RWPE2 (cell line): Measurements from ENCODE around the gene NUDT13.

ENCODE experiments used
- ATAC-seq: fragments of 200-7000 bp; cut with Tn5 transposase; 3 replicates; pipeline ENCODE4 v1.9.1; 2021; ENCODE audit warnings: low read depth
- DNase-seq: peaks from one replicate; pipeline ENCODE4 v3.0.0-alpha.2; 2020; ENCODE audit warnings: low spot score
- H3K27ac ChIP-seq: fragments of 450-650 bp; 2 replicates; pipeline ENCODE4 v1.5.1; 2017; ENCODE audit warnings: mild to moderate bottlenecking; ENCODE audit not compliant: poor library complexity, severe bottlenecking
- H3K27me3 ChIP-seq: fragments of 250-450 bp; sonication (Bioruptor Pico); 2 replicates; pipeline ENCODE4 v1.5.1; 2021; ENCODE audit warnings: mild to moderate bottlenecking, moderate library complexity; ENCODE audit not compliant: insufficient read depth, poor library complexity, severe bottlenecking
- H3K36me3 ChIP-seq: fragments of 250-450 bp; sonication (Bioruptor Pico); 2 replicates; pipeline ENCODE4 v1.5.1; 2020; ENCODE audit warnings: low read depth, mild to moderate bottlenecking, moderate library complexity
- H3K4me1 ChIP-seq: fragments of 250-450 bp; sonication (Bioruptor Pico); 2 replicates; pipeline ENCODE4 v1.5.1; 2021; ENCODE audit warnings: mild to moderate bottlenecking, moderate library complexity; ENCODE audit not compliant: insufficient read depth, poor library complexity, severe bottlenecking
- H3K4me3 ChIP-seq: fragments of 250-450 bp; sonication (Bioruptor Pico); 2 replicates; pipeline ENCODE4 v1.5.1; 2021; ENCODE audit warnings: mild to moderate bottlenecking, moderate library complexity; ENCODE audit not compliant: severe bottlenecking
- H3K9me3 ChIP-seq: fragments of 250-450 bp; sonication (Bioruptor Pico); 2 replicates; pipeline ENCODE4 v1.5.1; 2021; ENCODE audit warnings: mild to moderate bottlenecking, moderate library complexity; ENCODE audit not compliant: severe bottlenecking
- TF ChIP-seq, protein P1 (sequence below): fragments of 450-650 bp; IDR thresholded peaks from one replicate; pipeline ENCODE4 v1.5.1; 2017; ENCODE audit warnings: mild to moderate bottlenecking, moderate library complexity; ENCODE audit not compliant: poor library complexity, severe bottlenecking

NUDT13 gene

GRCh38 chr10:73083221-73083620, 27.0 kb upstream of the NUDT13 start:
- no peaks in the 10 kb centered on the region for H3K9me3 ChIP-seq
- ATAC-seq: no peak

GRCh38 chr10:73084209-73084608, 26.0 kb upstream of the NUDT13 start:
- DNase-seq (no peak), ATAC-seq (no peak)
- Histone ChIP-seq H3K4me1 (peaks cover 14% of the 10 kb centered on the region), H3K27ac (no peak overlapping the region), H3K36me3 (peaks cover 25% of the 10 kb centered on the region), H3K9me3 (no peaks in the 10 kb centered on the region), H3K27me3 (no peaks in the 10 kb centered on the region), H3K4me3 (no peak overlapping the region)
- TF ChIP-seq, protein P1, sequence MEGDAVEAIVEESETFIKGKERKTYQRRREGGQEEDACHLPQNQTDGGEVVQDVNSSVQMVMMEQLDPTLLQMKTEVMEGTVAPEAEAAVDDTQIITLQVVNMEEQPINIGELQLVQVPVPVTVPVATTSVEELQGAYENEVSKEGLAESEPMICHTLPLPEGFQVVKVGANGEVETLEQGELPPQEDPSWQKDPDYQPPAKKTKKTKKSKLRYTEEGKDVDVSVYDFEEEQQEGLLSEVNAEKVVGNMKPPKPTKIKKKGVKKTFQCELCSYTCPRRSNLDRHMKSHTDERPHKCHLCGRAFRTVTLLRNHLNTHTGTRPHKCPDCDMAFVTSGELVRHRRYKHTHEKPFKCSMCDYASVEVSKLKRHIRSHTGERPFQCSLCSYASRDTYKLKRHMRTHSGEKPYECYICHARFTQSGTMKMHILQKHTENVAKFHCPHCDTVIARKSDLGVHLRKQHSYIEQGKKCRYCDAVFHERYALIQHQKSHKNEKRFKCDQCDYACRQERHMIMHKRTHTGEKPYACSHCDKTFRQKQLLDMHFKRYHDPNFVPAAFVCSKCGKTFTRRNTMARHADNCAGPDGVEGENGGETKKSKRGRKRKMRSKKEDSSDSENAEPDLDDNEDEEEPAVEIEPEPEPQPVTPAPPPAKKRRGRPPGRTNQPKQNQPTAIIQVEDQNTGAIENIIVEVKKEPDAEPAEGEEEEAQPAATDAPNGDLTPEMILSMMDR: no peak

More at GRCh38 chr10:73083221-73083620, 27.0 kb upstream of the NUDT13 start:
- Histone ChIP-seq H3K36me3 (peaks cover 17% of the 10 kb centered on the region), H3K4me1 (peaks cover 7% of the 10 kb centered on the region), H3K27me3 (no peaks in the 10 kb centered on the region), H3K27ac (no peak overlapping the region), H3K4me3 (no peak overlapping the region)
- TF ChIP-seq, protein P1: no peak
- no peak for DNase-seq

- ATAC-seq (no peak), DNase-seq (no peak)
- peaks cover 29% of the 10 kb centered on the region for H3K36me3 ChIP-seq
- TF ChIP-seq, protein P1: no peak
- H3K27me3 ChIP-seq: no peaks in the 10 kb centered on the region
- no peak overlapping the region for H3K27ac ChIP-seq
- H3K4me3 ChIP-seq: no peak overlapping the region
- H3K4me1 ChIP-seq: peaks cover 17% of the 10 kb centered on the region
- H3K9me3 ChIP-seq: no peaks in the 10 kb centered on the region
Observed at GRCh38 chr10:73086816-73087215, 23.4 kb upstream of the NUDT13 start.

GRCh38 chr10:73088304-73088703, 22.0 kb upstream of the NUDT13 start:
- ATAC-seq: no peak
- Histone ChIP-seq H3K36me3 (peaks cover 33% of the 10 kb centered on the region), H3K27me3 (no peaks in the 10 kb centered on the region), H3K9me3 (no peaks in the 10 kb centered on the region), H3K27ac (no peak overlapping the region), H3K4me3 (no peak overlapping the region), H3K4me1 (peaks cover 17% of the 10 kb centered on the region)
- no peak for DNase-seq
- TF ChIP-seq, protein P1: no peak

DNA sequence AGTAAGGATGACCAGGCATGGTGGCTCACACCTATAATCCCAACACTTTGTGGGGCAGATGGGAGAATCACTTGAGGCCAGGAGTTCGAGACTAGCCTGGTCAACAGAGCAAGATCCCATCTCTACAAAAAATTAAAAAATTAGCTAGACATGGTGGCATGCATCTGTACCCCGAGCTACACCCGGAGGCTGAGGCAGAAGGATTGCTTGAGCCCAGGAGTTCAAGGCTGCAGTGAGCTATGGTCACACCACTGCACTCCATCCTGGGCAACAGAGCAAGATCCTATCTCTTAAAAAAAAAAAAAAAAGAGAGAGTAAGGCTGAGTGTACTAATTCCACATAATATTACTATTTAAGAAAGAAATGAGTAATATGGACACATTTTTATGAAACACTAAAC, 17.4 kb upstream of the NUDT13 start:
- DNase-seq: no peak
- ATAC-seq: no peak
- H3K27ac ChIP-seq: no peak overlapping the region
- no peak overlapping the region for H3K4me3 ChIP-seq
- H3K4me1 ChIP-seq: peaks cover 18% of the 10 kb centered on the region
- TF ChIP-seq, protein P1: no peak
- no peaks in the 10 kb centered on the region for H3K9me3 ChIP-seq
- no peaks in the 10 kb centered on the region for H3K27me3 ChIP-seq
- H3K36me3 ChIP-seq: peaks cover 29% of the 10 kb centered on the region
